Progenitor cell of endocrine pancreas (in vitro differentiated cells): ENCODE results near the gene PTCD3. TPM values are rescaled to one million over a fixed set of nuclear protein-coding genes. Genes with fewer than 3 reads are reported as not detected.

ENCODE experiments used
- DNase-seq: peaks from one replicate; pipeline ENCODE4 v3.0.0; 2021; ENCODE audit warnings: low spot score; ENCODE audit not compliant: unreplicated experiment
- H3K27ac Mint-ChIP-seq: 2 replicates; pipeline ENCODE4 v1.8.0; 2021; ENCODE audit warnings: mild to moderate bottlenecking, moderate library complexity, mixed read lengths
- H3K27me3 Mint-ChIP-seq: 2 replicates; pipeline ENCODE4 v1.8.0; 2021; ENCODE audit warnings: mixed read lengths
- H3K36me3 Mint-ChIP-seq: 2 replicates; pipeline ENCODE4 v1.8.0; 2022; ENCODE audit warnings: mixed read lengths; ENCODE audit not compliant: insufficient read depth
- H3K4me1 Mint-ChIP-seq: 2 replicates; pipeline ENCODE4 v1.8.0; 2021; ENCODE audit warnings: low read depth, mixed read lengths
- H3K4me3 Mint-ChIP-seq: 2 replicates; pipeline ENCODE4 v1.8.0; 2021; ENCODE audit warnings: low read depth, mild to moderate bottlenecking, moderate library complexity, mixed read lengths
- H3K9me3 Mint-ChIP-seq: 2 replicates; pipeline ENCODE4 v1.8.0; 2021; ENCODE audit warnings: low read depth, mixed read lengths
- total RNA-seq: library from RNA; stranded (reverse); gene quantifications from 2 replicates; pipeline ENCODE4 v1.2.1, GENCODE V29; 2021
- TF ChIP-seq, protein P1 (sequence below): fragments of 200-600 bp; sonication (generic); IDR thresholded peaks from one replicate; pipeline ENCODE4 v1.5.0; 2021; ENCODE audit warnings: antibody characterized with exemption, mild to moderate bottlenecking; ENCODE audit not compliant: unreplicated experiment

Gene PTCD3
- total RNA-seq, 1 donor from 2014 or later: 163 TPM

DNA sequence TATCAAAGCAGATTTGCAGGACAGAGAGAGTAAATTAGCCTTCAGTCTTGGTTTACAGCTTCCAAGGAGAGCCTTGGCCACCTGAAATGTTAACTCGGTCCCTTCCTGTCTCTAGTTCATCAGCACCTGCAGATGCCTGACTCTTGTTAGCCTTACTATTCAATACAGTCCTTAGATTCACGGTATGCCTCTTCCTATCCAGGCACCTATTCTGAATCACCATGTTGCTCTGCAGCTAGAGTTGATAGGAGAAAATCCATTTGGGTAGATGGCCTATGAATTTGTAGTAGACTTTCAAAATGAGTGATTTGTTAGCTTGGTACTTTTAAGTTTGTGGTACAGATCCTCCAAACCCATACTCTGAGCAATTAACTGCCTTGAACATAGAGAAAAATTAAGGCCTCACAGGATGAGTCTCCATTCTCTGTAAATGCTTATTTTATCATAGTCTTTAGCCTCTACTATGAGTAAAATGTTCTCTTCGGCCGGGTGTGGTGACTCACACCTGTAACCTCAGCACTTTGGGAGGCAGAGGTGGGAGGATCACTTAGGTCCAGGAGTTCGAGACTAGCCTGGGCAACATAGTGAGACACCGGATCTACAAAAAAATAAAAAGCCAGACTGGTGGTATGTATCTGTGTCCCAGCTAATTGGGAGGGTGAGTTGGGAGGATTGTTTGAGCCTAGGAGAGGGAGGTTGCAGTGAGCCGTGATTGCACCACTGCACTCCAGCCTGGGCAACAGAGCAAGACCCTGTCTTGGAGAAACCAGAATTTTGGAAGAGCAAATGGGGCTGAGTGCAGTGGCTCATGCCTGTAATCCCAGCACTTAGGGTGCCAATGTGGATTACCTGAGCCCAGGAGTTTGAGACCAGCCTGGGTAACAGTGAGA lies 32.9 kb downstream of the PTCD3 start:
- H3K36me3 Mint-ChIP-seq: peaks cover 36% of the 10 kb centered on the region
- no peaks in the 10 kb centered on the region for H3K27me3 Mint-ChIP-seq
- DNase-seq: no peak
- H3K27ac Mint-ChIP-seq: peak overlapping the region; percentile 65
- no peak overlapping the region for H3K4me3 Mint-ChIP-seq
- no peaks in the 10 kb centered on the region for H3K4me1 Mint-ChIP-seq
- H3K9me3 Mint-ChIP-seq: no peaks in the 10 kb centered on the region
- TF ChIP-seq, protein P1, sequence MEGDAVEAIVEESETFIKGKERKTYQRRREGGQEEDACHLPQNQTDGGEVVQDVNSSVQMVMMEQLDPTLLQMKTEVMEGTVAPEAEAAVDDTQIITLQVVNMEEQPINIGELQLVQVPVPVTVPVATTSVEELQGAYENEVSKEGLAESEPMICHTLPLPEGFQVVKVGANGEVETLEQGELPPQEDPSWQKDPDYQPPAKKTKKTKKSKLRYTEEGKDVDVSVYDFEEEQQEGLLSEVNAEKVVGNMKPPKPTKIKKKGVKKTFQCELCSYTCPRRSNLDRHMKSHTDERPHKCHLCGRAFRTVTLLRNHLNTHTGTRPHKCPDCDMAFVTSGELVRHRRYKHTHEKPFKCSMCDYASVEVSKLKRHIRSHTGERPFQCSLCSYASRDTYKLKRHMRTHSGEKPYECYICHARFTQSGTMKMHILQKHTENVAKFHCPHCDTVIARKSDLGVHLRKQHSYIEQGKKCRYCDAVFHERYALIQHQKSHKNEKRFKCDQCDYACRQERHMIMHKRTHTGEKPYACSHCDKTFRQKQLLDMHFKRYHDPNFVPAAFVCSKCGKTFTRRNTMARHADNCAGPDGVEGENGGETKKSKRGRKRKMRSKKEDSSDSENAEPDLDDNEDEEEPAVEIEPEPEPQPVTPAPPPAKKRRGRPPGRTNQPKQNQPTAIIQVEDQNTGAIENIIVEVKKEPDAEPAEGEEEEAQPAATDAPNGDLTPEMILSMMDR: no peak

DNA sequence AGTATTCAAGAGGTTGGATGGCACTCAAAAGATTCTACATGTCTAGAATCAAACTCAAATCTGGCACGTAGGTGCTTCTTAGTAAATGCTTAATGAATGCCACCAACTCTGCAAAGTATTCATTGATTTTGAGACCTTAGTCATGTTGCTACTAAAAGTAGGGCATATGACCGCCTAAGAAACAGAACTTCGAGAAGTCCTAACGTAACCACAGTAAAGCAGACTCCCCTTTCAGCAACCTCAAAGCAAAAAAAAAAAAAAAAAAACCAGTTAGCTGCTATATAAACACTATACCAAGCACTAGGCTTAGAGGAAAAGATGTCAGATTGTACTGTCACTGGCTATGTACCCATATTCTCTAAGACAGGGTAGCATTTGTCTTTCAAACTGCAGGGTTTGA lies 33.9 kb downstream of the PTCD3 start:
- TF ChIP-seq, protein P1: no peak
- Mint-ChIP-seq H3K36me3 (peaks cover 35% of the 10 kb centered on the region), H3K27me3 (no peaks in the 10 kb centered on the region), H3K9me3 (no peaks in the 10 kb centered on the region), H3K4me3 (no peak overlapping the region), H3K4me1 (no peaks in the 10 kb centered on the region), H3K27ac (peak overlapping the region; percentile 89)
- DNase-seq: no peak

DNA sequence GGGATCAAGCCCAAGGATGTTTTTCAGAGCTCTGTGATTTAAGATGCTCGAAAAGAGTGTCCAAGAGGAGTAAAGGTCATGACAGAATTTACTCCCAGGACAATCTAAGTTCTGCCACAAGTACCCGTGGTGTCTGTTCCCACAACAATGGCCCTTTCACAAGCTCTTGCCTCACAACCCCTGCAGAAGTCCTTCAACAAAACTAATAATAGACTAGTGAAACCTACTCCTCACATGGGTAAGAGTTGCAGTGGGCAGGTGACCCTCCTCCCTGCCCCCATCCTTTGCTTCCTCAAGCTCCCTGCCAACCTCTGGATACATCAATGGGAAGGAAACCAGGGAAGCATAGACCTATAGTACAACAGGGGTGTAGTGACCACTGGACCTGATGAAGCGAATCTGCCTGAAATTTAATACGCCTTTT lies 34.9 kb downstream of the PTCD3 start:
- no peaks in the 10 kb centered on the region for H3K9me3 Mint-ChIP-seq
- TF ChIP-seq, protein P1: no peak
- H3K27ac Mint-ChIP-seq: peak overlapping the region; percentile 75
- no peaks in the 10 kb centered on the region for H3K4me1 Mint-ChIP-seq
- no peak for DNase-seq
- no peaks in the 10 kb centered on the region for H3K27me3 Mint-ChIP-seq
- no peak overlapping the region for H3K4me3 Mint-ChIP-seq
- H3K36me3 Mint-ChIP-seq: peaks cover 33% of the 10 kb centered on the region

DNA sequence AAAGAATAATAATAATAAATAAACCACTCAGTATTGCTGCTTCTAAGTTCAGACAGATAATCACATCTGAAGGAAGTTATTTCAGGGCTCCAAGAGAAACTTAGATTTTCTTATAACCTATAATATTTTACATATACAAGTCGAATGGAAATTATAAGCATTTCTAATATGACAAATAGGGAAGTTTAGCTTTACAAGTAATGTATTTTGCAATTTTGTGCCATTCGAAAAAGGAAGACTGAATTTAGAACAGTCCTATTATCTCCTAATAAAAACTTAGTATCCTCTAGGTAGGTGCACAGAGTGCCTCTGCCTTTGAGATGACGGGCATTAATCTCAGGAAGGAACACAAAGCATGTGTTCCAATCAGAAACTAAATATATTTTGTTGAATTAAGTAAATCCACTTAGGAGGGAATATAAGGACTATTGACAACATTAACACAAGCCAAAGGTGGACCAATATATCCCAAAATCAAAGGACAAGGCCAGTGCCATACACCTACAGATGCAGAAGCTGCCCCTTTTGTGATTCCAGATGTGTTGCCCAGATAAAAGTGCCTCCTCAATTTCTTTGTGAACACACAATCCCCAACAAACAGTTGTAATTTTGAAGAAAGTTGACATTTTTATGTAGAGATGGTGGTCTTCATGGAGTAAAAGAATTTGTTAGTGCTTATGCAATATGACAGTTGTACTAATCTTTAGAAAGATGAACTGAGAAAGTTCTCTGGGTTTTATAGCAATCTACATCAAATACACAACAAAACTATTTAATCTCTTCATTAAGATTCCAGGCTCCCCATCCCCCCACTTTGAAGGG lies 36.6 kb downstream of the PTCD3 start:
- peak overlapping the region; percentile 64 for H3K27ac Mint-ChIP-seq
- H3K4me1 Mint-ChIP-seq: no peaks in the 10 kb centered on the region
- no peak overlapping the region for H3K4me3 Mint-ChIP-seq
- H3K27me3 Mint-ChIP-seq: no peaks in the 10 kb centered on the region
- DNase-seq: no peak
- H3K36me3 Mint-ChIP-seq: peaks cover 30% of the 10 kb centered on the region
- no peaks in the 10 kb centered on the region for H3K9me3 Mint-ChIP-seq
- TF ChIP-seq, protein P1: no peak

DNA sequence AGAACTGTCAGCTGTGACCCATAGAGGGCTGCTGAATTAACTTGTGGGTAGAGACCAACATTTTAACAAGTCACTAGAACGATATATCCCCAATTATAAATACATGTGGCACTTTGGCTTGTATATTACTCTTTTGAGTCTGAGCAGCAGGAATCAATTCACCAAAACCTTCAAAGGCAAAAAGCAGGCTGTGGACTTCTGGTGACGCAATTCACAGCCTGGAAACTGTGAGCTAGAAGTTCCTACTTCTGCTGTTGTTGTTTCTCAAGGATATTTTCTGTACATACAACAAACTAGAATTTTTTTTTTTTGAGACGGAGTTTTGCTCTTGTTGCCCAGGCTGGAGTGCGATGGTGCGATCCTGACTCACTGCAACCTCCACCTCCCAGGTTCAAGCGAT lies 37.3 kb downstream of the PTCD3 start:
- Mint-ChIP-seq H3K27ac (peak overlapping the region; percentile 64), H3K36me3 (peaks cover 30% of the 10 kb centered on the region), H3K27me3 (no peaks in the 10 kb centered on the region), H3K9me3 (no peaks in the 10 kb centered on the region), H3K4me1 (no peaks in the 10 kb centered on the region), H3K4me3 (no peak overlapping the region)
- TF ChIP-seq, protein P1: no peak
- no peak for DNase-seq
